Measurements from ENCODE around the gene EIF4E3. TPM values are rescaled to one million over a fixed set of nuclear protein-coding genes. Genes with fewer than 3 reads are reported as not detected.

Gene EIF4E3
- polyA plus RNA-seq, 2 of the 4 experiments (the other 2 are of a cell fraction): 2.3 to 5.5 TPM

DNA sequence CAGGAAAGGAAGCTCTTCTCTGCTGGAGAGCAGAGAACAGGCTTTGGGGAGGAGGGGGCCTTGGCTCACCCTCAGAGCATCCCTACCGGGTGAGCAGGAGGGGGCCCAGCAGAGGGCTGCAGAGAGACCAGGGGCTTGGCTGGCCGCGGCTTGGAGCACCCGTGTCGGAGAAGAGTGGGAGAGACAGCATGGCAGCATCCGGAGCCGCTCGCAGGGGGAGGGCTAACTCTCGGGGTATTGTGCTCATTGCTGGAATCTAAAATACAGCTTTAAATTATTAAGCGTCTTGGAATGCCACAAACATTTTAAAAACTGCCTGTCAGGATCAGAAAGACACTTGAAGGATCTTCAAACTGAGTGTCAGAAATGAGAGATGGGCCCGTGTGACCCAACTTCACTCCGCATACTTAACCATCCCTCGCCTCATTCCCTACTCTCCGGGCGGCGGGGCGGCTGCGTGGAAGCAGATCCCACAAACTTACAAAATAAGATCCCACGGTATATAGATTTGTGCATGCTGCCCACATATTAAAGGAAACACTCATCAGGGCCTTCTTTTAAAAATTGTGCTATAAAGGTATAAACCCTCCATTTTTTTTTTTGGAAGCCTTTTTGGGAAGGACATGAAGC lies 53.9 kb downstream of the EIF4E3 start (continued):
- TF ChIP-seq, protein P1, sequence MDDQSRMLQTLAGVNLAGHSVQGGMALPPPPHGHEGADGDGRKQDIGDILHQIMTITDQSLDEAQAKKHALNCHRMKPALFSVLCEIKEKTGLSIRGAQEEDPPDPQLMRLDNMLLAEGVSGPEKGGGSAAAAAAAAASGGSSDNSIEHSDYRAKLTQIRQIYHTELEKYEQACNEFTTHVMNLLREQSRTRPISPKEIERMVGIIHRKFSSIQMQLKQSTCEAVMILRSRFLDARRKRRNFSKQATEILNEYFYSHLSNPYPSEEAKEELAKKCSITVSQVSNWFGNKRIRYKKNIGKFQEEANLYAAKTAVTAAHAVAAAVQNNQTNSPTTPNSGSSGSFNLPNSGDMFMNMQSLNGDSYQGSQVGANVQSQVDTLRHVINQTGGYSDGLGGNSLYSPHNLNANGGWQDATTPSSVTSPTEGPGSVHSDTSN (IDR thresholded peaks at IDR 0.05): no peak

DNA sequence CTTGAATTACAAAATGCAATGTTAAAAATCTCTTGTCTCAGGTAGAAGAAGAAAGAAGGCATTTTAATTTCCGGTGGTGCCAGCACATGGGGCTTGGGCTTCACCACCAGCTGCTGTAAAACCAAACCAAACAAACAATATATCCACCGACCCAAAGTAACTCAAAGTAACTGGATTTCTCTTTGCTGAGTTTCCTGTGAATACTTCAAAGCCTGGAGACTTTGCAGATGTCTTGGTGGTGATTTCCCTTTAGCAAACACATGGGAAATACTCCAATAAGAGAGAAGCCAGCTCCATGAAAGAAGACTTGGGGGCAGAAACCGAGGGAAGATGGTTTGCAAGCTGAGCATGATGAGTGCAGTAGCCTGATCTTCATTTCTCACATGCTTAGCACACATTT lies 62.6 kb downstream of the EIF4E3 start:
- H3K4me3 ChIP-seq: no peak overlapping the region
- H3K4me1 ChIP-seq: no peaks in the 10 kb centered on the region
- ATAC-seq (no peak), DNase-seq (ENCODE audit: low read depth in 1 of 2, low spot score in 1 of 2) (no peak), FAIRE-seq (no peak)
- CTCF ChIA-PET: interaction anchor here (0.9 to 2.1 kb wide), 3 partner anchors 10 to 1599 kb away, joined by 3 to 8 read pairs (median 3); no protein-coding TSS in a partner anchor
- POLR2A ChIA-PET: no interaction called here
- H3K27ac ChIP-seq: no peak overlapping the region
- peaks cover 8% of the 10 kb centered on the region; the same call in 1 of the 3 replicates for H3K9me3 ChIP-seq
- TF ChIP-seq, protein P2, sequence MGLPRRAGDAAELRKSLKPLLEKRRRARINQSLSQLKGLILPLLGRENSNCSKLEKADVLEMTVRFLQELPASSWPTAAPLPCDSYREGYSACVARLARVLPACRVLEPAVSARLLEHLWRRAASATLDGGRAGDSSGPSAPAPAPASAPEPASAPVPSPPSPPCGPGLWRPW (IDR thresholded peaks at IDR 0.05): no peak
- no peak for TF ChIP-seq KDM1A (IDR thresholded peaks at IDR 0.05; ENCODE audit: low read depth)
- TF ChIP-seq, protein P3, sequence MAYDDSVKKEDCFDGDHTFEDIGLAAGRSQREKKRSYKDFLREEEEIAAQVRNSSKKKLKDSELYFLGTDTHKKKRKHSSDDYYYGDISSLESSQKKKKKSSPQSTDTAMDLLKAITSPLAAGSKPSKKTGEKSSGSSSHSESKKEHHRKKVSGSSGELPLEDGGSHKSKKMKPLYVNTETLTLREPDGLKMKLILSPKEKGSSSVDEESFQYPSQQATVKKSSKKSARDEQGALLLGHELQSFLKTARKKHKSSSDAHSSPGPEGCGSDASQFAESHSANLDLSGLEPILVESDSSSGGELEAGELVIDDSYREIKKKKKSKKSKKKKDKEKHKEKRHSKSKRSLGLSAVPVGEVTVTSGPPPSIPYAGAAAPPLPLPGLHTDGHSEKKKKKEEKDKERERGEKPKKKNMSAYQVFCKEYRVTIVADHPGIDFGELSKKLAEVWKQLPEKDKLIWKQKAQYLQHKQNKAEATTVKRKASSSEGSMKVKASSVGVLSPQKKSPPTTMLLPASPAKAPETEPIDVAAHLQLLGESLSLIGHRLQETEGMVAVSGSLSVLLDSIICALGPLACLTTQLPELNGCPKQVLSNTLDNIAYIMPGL (CRISPR knock-in tag; IDR thresholded peaks at IDR 0.05; ENCODE audit: borderline replicate concordance): no peak
- no peak for TF ChIP-seq NFE2L2 (conservative IDR thresholded peaks at IDR 0.05; ENCODE audit: low read length)
- TF ChIP-seq, protein P4, sequence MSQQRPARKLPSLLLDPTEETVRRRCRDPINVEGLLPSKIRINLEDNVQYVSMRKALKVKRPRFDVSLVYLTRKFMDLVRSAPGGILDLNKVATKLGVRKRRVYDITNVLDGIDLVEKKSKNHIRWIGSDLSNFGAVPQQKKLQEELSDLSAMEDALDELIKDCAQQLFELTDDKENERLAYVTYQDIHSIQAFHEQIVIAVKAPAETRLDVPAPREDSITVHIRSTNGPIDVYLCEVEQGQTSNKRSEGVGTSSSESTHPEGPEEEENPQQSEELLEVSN (IDR thresholded peaks at IDR 0.05; ENCODE audit: borderline replicate concordance, low read depth): no peak
- TF ChIP-seq, protein P5, sequence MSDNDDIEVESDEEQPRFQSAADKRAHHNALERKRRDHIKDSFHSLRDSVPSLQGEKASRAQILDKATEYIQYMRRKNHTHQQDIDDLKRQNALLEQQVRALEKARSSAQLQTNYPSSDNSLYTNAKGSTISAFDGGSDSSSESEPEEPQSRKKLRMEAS (IDR thresholded peaks at IDR 0.05): no peak
- no peak overlapping the region for H3K4me2 ChIP-seq
- 40% methylated on average over 3 of the region's 3 CpGs for WGBS (ENCODE audit: missing lambda C conversion rate)

DNA sequence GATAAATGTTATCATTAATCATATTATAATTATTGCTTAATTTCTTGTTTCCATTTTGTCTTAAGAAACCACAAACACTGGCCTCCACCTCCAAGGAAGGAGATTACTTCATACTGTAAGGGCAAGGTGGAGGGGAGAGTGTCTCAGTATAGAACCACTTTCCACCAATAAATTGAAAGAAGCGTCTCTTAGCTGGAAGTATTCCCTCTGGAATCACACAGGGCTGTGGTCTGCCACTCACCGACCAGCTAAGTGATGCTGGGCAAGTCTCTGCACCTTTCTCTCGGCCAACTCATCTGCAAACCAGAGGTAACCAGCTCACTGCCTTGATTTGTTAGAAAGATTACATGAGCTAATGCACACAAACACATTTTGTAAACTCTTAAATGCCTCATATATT lies 63.1 kb downstream of the EIF4E3 start:
- no peaks in the 10 kb centered on the region for H3K4me1 ChIP-seq
- ATAC-seq: no peak
- no peak overlapping the region for H3K27ac ChIP-seq
- peaks cover 8% of the 10 kb centered on the region; the same call in 1 of the 3 replicates for H3K9me3 ChIP-seq
- no peak overlapping the region for H3K4me3 ChIP-seq
- ChIA-PET CTCF (interaction anchor here (0.9 to 2.1 kb wide), 2 partner anchors 9 to 11 kb away, joined by 3 to 8 read pairs; no protein-coding TSS in a partner anchor), POLR2A (no interaction called here)
- DNase-seq (ENCODE audit: low read depth in 1 of 2, low spot score in 1 of 2): no peak
- 59% methylated on average over 3 of the region's 3 CpGs for WGBS (ENCODE audit: missing lambda C conversion rate)
- H3K4me2 ChIP-seq: no peak overlapping the region
- FAIRE-seq: no peak
- TF ChIP-seq, protein P3 (CRISPR knock-in tag; IDR thresholded peaks at IDR 0.05; ENCODE audit: borderline replicate concordance): no peak
- no peak for TF ChIP-seq TFCP2L1 (CRISPR knock-in tag; IDR thresholded peaks at IDR 0.05)

DNA sequence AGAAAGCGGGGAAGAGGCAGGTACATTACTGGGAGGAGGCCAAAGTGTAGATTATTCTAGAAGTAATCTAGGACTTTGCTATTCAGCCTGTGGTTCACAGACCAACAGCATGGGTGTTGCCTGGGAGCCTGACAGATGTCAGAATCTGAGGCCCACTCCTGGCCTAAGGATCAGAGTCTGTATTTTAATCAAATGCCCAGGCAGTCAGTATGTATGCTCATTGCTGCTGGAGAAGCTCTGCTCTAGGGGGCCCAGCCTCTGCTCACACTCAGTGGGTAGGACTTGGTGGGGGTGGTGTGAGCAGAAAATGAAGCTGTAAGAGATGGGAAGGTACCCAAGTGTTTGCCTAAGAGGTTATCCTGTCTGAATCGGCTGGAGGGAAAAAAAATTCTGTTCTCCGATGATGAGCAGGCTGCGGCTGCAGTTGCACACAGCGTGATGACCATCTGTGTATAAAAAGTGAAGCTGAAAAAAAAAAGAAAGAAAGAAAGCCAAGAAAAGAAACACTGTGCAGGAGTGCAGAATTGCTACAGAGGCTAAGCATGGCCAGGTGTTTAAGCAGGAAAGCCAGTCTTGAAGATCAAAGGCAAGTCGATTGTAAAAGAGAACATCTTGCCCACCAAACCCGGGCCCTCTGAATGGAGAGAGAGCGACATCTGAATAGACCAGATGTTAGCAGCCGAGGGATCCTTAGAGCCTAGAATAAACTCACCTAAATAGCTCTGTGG lies 65.2 kb downstream of the EIF4E3 start:
- WGBS (ENCODE audit: missing lambda C conversion rate): 77% methylated on average over 9 of the region's 9 CpGs

More for the DNA sequence above, 65.2 kb downstream of the EIF4E3 start:
- ChIA-PET POLR2A (no interaction called here), CTCF (interaction anchor here (0.9 kb wide), 1 partner anchor 1539 kb away, joined by 4 read pairs; no protein-coding TSS in a partner anchor)
- H3K4me2 ChIP-seq: no peak overlapping the region
- FAIRE-seq: no peak
- H3K27ac ChIP-seq: no peak overlapping the region
- no peaks in the 10 kb centered on the region for H3K9me3 ChIP-seq
- no peak for ATAC-seq
- H3K4me1 ChIP-seq: no peaks in the 10 kb centered on the region
- no peak overlapping the region for H3K4me3 ChIP-seq
- DNase-seq (ENCODE audit: low read depth in 1 of 2, low spot score in 1 of 2): no peak
- TF ChIP-seq KDM1A (IDR thresholded peaks at IDR 0.05; ENCODE audit: low read depth) (no peak), RNF2 (IDR thresholded peaks at IDR 0.05; ENCODE audit: borderline replicate concordance, low read depth) (no peak)

All from A549 (cell line).